GM10266 (cell line): ENCODE results near the gene ZMAT5.

Experiments used
- DNase-seq: peaks from one replicate; pipeline ENCODE4 v3.0.0; 2012; ENCODE audit errors: extremely low spot score
- TF ChIP-seq, protein P1 (sequence below): IDR thresholded peaks from 2 replicates; pipeline ENCODE4 v1.5.1; 2012; ENCODE audit warnings: mild to moderate bottlenecking, low read depth; ENCODE audit not compliant: control insufficient read depth, insufficient read depth; ENCODE audit errors: missing control alignments

The ZMAT5 gene

DNA sequence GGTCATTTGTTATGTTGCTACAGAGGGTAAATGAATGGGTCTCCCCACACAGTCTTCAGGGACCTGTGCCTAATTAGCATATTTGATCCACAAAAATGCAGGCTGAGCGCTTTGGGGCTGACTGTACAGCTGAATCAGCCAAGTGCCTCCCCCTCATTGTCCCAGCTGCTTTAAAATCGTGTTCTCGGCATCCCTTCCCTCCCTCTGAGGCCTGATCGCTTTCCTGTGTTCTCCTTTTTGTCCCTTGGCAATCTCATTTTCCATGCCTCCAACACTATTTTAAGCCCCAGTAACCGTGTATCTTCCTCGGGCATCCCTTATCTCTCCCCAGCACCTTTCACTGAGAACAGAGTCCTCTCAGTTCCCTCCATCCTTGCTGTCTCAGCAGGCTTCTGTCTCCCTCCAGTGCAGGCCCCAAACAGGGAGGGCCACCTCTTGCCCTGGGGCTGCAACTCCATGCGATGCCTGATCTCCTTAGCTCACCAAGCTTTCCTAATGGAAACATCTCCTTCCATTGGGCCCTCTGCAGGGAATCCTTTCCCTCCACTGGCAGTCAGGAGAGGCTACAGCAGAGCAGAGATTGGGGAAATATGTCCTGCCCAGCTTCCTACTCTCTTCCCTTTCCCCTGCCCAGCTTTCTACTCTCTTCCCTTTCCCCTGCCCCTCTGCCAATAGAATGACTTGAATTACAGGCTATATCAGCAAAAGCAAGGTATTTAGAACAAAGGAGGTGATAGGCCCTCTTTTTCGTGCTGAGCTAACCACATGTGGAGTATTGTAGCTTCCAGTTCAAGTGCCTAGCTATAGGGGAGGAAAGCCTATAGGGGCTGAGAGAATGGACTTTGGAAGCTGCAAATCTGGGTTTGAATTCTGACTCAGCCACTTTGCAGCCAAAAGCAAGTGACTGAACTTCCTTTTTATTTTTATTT is 14.2 kb upstream of the ZMAT5 start:
- no peak for DNase-seq
- TF ChIP-seq, protein P1, sequence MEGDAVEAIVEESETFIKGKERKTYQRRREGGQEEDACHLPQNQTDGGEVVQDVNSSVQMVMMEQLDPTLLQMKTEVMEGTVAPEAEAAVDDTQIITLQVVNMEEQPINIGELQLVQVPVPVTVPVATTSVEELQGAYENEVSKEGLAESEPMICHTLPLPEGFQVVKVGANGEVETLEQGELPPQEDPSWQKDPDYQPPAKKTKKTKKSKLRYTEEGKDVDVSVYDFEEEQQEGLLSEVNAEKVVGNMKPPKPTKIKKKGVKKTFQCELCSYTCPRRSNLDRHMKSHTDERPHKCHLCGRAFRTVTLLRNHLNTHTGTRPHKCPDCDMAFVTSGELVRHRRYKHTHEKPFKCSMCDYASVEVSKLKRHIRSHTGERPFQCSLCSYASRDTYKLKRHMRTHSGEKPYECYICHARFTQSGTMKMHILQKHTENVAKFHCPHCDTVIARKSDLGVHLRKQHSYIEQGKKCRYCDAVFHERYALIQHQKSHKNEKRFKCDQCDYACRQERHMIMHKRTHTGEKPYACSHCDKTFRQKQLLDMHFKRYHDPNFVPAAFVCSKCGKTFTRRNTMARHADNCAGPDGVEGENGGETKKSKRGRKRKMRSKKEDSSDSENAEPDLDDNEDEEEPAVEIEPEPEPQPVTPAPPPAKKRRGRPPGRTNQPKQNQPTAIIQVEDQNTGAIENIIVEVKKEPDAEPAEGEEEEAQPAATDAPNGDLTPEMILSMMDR, result no peak

DNA sequence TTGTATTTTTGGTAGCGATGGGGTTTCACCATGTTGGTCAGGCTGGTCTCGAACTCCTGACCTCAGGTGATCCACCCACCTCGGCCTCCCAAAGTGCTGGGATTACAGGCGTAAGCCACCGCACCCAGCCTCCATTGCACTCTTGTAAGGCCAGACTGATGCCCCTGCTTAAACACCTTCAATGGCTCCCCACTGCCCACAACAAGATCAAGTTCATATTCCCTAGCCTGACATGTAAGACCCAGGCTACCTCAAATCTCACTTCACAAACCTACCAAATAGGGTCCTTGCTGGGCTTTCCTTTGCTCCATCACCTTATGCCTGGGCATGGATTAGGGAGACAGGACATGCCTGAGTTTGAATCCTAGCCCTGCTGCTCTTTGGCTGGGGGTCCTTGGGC is 13.4 kb upstream of the ZMAT5 start:
- TF ChIP-seq, protein P1, result no peak
- DNase-seq, result no peak

DNA sequence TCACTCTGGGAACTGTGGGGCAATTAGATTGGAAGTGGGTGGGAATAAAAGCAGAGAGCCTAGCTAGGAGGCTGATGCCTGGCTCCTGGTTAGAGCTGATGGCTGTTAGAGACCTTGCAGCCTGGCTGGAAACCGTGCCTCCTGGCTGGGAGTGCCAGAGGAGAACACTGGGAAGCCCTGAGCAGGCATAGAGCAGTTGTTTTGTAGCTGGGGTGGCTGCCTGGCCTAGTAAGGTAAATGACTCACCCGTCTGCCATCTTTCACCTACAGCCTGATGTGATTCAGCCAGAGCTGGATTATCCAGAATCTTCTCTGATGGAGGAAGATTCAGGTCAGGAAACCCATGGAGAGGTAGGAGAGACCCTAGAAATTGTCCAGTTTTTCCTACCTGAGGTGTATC is 6.4 kb upstream of the ZMAT5 start:
- no peak for DNase-seq
- TF ChIP-seq, protein P1, result no peak

DNA sequence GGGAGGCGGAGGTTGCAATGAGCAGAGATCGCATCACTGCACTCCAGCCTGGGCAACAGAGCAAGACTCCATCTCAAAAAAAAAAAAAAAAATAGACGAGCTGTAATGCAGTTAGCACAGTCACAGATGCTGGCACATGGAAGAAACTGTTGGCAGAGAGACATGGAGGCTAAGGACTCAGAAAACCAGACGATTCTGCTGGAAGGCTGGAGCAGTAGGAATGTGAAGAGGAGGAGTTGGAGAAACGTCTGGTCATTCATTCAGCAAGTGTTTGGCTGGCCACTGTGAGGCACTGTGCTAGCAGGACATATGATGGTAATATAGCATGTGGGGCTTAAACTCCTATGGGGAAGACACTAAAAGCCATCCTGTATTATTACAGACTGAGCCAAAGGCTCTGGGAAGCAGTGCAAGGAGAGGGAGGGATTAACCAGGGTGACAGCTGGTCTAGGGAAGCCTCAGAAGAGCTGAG is 5.4 kb upstream of the ZMAT5 start:
- DNase-seq, result no peak

DNA sequence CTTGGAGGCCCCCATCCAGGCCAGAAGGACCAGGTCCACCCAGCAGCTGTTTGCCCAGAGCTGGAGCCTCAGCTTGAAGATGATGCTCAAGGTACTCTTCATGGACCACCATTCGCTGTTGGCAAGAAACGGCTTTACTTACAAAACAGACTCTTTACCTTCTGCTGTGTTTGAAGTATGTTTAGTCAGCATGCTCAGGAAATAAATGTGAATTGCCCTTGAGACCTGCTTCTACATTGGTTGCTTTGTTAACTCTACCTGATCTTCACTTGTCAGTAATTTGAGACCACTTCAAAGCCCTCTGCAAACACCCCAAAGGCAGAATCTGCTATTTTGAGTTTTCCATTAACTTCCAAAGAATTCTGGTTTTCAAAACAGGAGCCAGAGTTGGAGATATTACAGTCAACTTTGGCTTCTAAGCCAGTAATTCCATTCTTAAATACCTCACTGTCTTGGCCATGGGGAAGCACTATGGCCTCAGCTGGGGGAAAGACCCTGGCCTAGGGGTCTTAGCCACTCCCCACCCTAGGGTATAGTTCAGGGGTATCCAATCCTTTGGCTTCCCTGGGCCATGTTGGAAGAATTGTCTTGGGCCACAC is 3.0 kb upstream of the ZMAT5 start:
- TF ChIP-seq, protein P1, result no peak

More for the DNA sequence above, 5.4 kb upstream of the ZMAT5 start:
- TF ChIP-seq, protein P1, result no peak

DNA sequence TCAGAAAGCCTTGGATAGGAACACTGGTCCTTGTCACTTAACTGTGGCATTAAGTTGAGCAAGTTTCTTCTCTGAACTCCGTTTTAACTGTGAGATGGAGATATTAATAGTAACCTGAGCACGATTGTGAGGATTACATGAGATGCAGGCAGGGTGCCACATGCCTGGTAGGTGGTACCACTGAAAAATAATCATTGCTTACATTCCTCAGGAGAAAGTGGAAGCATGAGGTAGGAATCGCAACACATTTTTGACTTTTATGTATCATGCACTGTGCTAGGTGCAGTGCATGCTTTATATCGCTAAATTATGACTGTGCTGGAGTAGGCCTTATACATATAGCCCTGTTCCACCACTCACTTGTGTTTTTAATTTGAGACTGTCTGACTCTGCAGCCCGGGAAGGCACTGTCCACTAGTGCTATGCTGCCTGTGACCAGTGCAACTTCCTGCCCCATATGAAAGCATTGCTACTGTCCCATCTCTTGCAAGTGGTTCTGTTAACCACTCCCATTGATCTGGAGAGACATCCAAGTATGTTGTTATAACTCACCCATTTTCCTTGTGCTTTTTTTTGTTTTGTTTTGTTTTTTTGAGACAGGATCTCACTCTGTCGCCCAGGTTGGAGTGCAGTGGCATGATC is 1.4 kb upstream of the ZMAT5 start:
- TF ChIP-seq, protein P1, result no peak
- DNase-seq, result no peak

More for the DNA sequence above, 3.0 kb upstream of the ZMAT5 start:
- no peak for DNase-seq
